ENCODE measurements around the gene PGLYRP2.

Gene PGLYRP2

DNA sequence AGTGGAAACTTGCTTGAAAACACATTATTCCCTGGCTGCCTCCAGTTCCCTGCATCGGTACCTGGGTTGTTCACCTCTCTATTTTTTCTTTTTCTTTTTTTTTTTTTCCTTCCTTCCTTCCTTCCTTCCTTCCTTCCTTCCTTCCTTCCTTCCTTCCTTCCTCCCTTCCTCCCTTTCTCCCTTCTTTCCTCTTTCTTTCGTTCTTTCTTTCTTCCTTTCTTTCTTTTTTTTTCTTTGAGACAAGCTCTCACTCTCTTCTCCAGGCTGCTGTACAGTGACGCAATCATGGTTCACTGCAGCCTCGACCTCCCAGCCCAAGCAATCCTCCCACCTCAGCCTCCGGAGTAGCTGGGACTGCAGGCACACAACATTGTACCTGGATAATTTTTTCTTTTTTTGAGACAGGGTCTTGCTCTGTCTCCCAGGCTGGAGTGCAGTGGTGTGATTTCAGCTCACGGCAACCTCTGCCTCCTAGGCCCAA lies 11.5 kb downstream of the PGLYRP2 start:
- no peak overlapping the region for H3K4me3 ChIP-seq (ENCODE audit: low read length)
- no peak for DNase-seq (ENCODE audit: low read depth)
- TF ChIP-seq CTCF (conservative IDR thresholded peaks at IDR 0.05; ENCODE audit: low read length), result no peak

DNA sequence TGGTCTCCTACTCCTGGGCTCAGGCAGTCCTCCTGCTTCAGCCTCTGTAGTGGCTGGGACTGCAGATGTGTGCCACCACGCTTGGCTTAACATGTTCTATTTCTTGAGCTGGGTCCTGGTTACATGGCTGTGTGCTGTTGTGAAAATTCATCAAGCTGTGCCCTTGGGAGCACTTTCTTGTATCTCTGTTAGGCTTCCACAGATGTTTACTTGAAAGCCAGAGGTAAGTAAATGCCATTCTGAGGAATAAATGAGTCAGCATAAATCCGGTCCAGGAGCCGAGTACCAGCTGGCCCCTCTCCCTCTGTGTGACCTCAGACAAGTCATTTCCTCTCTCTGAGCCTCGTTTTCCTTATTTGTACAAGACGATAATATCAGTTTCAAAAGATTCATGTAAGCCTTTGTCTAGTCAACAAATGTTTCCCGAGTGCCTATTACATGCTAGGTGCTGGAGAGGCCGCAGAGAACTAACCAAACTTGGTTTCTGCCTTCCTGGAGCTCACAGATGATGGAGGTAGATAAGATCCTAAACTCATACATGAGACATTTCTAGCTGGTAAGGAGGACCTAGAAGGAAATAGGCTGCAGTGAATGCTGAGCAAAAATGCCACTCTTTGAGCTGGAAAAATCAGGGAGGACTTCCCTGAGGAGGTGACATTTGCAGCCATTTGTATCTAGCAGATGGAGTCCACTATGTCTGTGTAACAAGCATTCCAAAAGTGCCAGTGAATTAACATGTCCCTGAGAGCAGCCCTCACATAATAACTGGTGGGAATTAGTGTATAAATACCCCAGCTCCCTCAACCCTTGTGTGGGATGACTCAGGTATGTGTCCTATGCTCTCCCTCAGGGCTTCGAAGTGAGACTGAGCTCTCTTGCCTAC lies 12.2 kb downstream of the PGLYRP2 start:
- no peak overlapping the region for H3K4me3 ChIP-seq (ENCODE audit: low read length)
- TF ChIP-seq CTCF (conservative IDR thresholded peaks at IDR 0.05; ENCODE audit: low read length), result no peak
- DNase-seq (ENCODE audit: low read depth), result peak; percentile 28

- no peak for DNase-seq (ENCODE audit: low read depth)
- H3K4me3 ChIP-seq (ENCODE audit: low read length), result no peak within 1 kb of the TSS
- TF ChIP-seq CTCF (conservative IDR thresholded peaks at IDR 0.05; ENCODE audit: low read length), result no peak
Measured at GRCh38 chr19:15464394-15465385, 14.6 kb downstream of the PGLYRP2 start, which contains the start of gene RASAL3. RASAL3 (minus strand) TSS chr19:15464544; CDS start chr19:15464358, 186 bp downstream.

DNA sequence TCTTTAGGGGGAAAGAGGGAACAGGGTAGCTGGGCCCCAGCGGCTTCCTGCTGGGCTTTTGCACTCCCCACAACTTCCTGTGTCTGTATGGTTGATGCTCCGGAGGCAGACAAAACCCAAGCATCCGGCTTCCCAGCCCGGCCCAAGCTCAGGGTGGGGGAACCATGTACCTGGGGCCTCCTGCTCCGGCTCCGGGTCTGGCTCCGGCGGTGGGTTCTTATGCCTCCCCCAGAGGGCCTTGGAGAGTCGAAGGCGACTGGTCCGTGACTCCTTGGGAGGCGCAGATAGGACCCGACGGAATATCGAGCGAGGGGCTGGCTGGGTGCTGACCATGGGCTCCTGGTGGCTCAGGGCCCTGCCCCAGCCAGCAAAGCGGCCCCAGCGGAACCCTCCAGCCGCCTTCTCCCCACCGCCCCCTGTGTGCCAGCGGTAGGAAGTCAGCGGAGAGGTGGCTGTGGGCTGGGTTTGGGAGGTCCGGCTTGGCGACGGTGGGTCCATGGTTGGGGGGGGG lies 15.4 kb downstream of the PGLYRP2 start:
- no peak overlapping the region for H3K4me3 ChIP-seq (ENCODE audit: low read length)
- DNase-seq (ENCODE audit: low read depth), result no peak
- TF ChIP-seq CTCF (conservative IDR thresholded peaks at IDR 0.05; ENCODE audit: low read length), result no peak

DNA sequence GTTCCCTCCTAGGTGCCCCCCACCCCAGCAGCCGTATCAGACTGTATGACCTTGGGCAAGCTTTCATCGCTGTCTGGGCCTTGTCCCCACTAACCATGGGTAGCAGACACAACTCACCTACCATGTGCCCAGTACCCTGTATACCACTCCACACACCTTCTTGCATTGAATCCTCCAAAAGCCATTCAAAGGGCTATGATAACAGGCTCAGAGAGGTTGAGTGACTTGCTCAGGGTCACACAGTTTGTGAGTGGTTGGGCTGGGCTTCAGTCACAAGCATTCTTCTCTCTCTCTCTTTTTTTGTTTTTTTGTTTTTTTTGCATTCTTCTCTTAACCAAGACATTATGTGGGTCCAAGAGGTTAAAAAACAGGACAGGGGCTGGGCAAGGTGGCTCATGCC lies 17.6 kb downstream of the PGLYRP2 start:
- DNase-seq (ENCODE audit: low read depth), result no peak
- TF ChIP-seq CTCF (conservative IDR thresholded peaks at IDR 0.05; ENCODE audit: low read length), result no peak

DNA sequence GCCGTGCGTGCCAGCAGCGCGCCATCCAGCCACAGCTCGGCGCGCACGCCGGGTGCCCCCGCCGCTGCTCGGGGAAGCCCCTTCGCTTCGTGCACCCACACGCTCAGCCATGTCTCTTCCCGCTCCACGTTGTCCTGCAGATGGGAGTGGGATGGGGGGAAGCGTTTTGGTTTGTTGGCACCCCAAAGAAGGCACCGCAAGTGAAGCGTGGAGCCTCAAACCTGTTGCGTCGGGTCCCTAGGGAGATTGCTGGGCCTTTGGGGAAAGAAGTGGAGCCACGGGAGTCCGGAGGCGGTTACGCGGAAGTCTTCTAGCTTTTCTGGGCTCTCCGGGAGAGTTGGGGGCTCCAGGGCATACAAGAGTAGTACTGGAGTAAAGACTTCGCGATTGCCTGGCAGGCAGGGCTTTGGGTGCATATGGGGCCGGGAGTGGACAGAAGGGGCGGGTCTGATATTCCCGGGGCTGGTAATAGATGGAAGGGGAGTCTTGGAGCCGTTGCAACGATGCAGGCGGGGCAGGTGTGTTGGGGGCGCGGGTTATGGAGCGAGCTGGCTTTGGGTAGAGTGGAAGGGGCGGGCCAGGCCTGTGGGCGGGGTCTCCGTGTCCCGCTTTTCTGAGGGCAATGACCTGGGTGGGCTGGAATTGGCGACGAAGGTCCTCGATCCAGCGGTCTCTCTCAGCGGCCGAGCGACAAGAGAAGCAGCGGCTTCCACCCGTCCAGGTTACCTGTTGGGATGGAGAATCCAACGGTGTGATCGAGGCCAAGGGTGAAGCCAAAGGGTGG lies 21.4 kb downstream of the PGLYRP2 start:
- no peak for TF ChIP-seq CTCF (conservative IDR thresholded peaks at IDR 0.05; ENCODE audit: low read length)
- DNase-seq (ENCODE audit: low read depth), result no peak
- no peak overlapping the region for H3K4me3 ChIP-seq (ENCODE audit: low read length)

More for the DNA sequence above, 17.6 kb downstream of the PGLYRP2 start:
- no peak overlapping the region for H3K4me3 ChIP-seq (ENCODE audit: low read length)
